H7 (cell line): ENCODE measurements around the gene SIPA1L3. TPM values are rescaled to one million over a fixed set of nuclear protein-coding genes. Genes with fewer than 3 reads are reported as not detected.
A peak's percentile ranks its signal among the peaks of the same experiment; 100 is the strongest.

Experiments used
- DNase-seq: peaks from one replicate; pipeline ENCODE4 v3.0.0; 2012
- H3K27me3 ChIP-seq: 2 replicates; pipeline ENCODE4 v1.6.0; 2011; ENCODE audit warnings: mild to moderate bottlenecking, low read length; ENCODE audit not compliant: control insufficient read depth, insufficient read depth
- H3K36me3 ChIP-seq: replicated peaks from 2 replicates; pipeline ENCODE4 v1.5.1; 2011; ENCODE audit warnings: low read length; ENCODE audit not compliant: control insufficient read depth, insufficient read depth
- H3K4me3 ChIP-seq: 2 replicates; pipeline ENCODE4 v1.5.1; 2011; ENCODE audit warnings: low read depth, mild to moderate bottlenecking, control low read depth, low read length, moderate library complexity; ENCODE audit not compliant: insufficient read depth
- total RNA-seq: library from RNA; depleted of rRNA; stranded (reverse); fragments of >200 nt; shearing (Covaris generic); gene quantifications from 2 replicates; pipeline ENCODE4 v1.2.3, GENCODE V29; 2014

SIPA1L3 gene
- total RNA-seq, 1 experiment from 2014 or later: 13.4 TPM

GRCh38 chr19:38130399-38130798, 223.4 kb downstream of the SIPA1L3 start:
- no peak for DNase-seq
- H3K27me3 ChIP-seq: no peaks in the 10 kb centered on the region
- H3K4me3 ChIP-seq: no peak overlapping the region
- H3K36me3 ChIP-seq: no peaks in the 10 kb centered on the region

- no peak for DNase-seq
- Histone ChIP-seq H3K36me3 (no peaks in the 10 kb centered on the region), H3K27me3 (no peaks in the 10 kb centered on the region), H3K4me3 (no peak overlapping the region)
Measured at GRCh38 chr19:38132781-38133180, 225.8 kb downstream of the SIPA1L3 start.

DNA sequence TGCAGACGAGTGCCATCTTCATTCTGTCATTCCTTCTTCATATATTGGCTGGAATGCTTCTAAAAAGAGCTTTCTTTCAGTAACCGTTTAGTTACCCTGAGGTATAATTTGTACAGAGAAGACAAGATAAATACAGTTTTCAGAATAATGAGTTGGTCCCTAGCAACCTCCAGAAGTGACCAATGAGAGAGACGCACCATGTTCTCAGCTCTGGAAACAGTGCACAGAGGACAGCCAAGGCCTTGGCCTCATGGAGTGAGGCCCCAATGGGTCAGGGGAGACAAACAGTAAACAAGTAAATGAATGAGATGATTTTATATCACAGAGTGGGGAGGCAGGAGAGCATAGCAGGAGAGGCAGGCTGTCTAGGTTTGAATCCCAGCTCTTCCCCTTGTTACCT, 226.3 kb downstream of the SIPA1L3 start:
- no peak for DNase-seq
- Histone ChIP-seq H3K27me3 (no peaks in the 10 kb centered on the region), H3K36me3 (no peaks in the 10 kb centered on the region), H3K4me3 (no peak overlapping the region)

- no peak overlapping the region for H3K4me3 ChIP-seq
- peak; percentile 80 for DNase-seq
- no peaks in the 10 kb centered on the region for H3K27me3 ChIP-seq
- no peaks in the 10 kb centered on the region for H3K36me3 ChIP-seq
Measured at GRCh38 chr19:38134540-38135149, 227.6 kb downstream of the SIPA1L3 start.

DNA sequence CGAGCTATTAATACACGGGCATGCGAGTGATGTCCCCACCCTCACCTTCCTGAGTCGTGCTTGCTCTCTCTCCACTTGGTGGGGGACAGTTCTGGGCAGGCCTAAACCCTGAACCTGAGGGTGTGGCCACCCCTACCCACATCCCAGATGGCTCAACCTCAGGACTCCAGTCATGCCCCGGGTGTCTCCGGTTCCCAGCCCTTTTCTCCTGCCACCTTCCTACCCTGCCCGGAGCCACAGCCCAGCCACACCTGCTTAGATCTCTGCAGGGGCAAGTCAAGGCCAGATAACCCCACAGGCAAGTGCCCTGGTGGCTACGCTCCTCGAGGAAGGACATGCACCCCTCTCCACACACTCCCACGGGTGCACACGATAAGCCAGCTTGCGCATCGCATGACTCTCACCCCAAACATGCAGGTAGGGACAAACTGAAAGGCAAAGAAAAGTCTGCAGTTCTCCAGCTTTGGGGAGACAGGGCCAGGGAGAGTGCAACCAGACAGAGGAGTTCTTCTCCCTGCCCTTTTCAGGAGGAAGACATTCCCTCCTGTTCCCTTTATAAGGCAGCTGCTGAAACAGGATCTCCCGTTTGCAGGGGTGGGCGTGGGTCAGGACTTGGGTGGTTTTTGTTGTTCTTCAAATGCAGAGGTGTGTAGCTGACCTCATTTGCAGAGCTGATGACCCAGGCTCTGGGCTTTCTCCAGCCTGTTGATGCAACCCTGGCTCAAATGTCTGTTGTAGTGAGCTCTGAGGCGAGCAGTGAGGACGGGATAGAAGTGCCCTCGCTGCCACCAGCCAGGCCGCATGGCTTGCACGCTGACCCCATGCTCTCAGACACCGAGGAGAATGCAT, 228.4 kb downstream of the SIPA1L3 start:
- DNase-seq: no peak
- Histone ChIP-seq H3K4me3 (no peak overlapping the region), H3K27me3 (no peaks in the 10 kb centered on the region), H3K36me3 (no peaks in the 10 kb centered on the region)

- Histone ChIP-seq H3K27me3 (no peaks in the 10 kb centered on the region), H3K4me3 (no peak overlapping the region), H3K36me3 (peaks cover under 1% of the 10 kb centered on the region)
- peak; percentile 46 for DNase-seq
Measured at GRCh38 chr19:38139122-38139521, 232.1 kb downstream of the SIPA1L3 start.

DNA sequence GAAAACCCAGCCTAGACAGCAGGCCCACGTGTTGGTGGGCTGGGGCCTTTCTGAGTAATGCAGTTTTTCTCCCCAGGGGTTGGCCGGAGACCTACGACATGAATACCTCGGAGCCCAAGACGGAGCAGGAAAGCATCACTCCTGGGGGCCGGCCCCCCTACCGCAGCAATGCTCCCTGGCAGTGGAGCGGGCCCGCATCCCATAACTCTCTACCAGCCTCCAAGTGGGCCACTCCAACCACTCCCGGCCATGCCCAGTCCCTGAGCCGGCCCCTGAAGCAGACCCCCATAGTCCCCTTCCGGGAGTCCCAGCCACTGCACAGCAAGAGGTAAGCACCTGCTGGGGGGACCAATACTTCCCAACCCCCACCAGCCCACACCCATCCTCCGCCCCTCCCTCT, 234.1 kb downstream of the SIPA1L3 start:
- no peak overlapping the region for H3K4me3 ChIP-seq
- peaks cover 1% of the 10 kb centered on the region for H3K36me3 ChIP-seq
- no peaks in the 10 kb centered on the region for H3K27me3 ChIP-seq
- DNase-seq: no peak

- peaks cover 1% of the 10 kb centered on the region for H3K36me3 ChIP-seq
- no peak overlapping the region for H3K4me3 ChIP-seq
- peak; percentile 94 for DNase-seq
- H3K27me3 ChIP-seq: no peaks in the 10 kb centered on the region
Measured at GRCh38 chr19:38142176-38143035, 235.4 kb downstream of the SIPA1L3 start.

DNA sequence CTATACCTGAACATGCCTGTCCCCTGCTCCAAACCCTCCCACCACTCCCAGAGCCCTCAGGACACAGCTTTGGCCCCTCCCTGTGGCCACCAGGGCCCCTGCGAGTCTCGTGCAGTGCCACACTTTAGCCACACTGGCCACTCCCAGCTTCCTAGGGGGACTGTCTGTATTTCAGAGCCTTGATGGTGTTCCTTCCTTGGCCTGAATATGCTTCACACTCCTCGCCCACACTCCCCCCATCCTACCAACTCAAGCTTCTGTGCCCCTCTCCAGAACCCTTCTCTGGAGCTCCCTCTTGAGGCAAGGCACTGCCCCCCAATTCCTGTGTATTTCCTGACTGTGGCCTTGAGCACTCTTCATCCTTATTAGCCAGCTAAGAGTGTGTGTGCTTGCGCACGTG, 236.8 kb downstream of the SIPA1L3 start:
- H3K27me3 ChIP-seq: no peaks in the 10 kb centered on the region
- H3K4me3 ChIP-seq: no peak overlapping the region
- peaks cover 1% of the 10 kb centered on the region for H3K36me3 ChIP-seq
- DNase-seq: no peak

DNA sequence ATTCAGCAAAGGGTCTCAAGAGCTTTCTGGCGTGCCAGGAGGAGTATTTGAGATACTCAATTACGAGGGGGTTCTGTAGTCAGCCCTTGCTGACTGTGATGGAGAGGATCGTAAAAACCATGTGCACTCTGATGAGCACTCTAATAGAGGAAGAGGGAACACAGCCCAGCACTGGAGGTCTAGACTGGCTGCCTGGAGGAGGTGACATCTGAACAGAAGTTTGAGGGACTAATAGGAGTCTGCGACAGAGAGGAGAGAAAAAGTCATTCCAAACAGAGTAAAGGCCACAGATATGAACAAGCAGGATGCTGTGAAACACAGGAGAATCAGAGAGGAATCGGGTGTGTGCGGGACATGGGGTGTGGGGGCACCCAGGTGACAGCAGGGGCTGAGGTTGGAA, 237.7 kb downstream of the SIPA1L3 start:
- DNase-seq: no peak
- H3K27me3 ChIP-seq: no peaks in the 10 kb centered on the region
- H3K36me3 ChIP-seq: peaks cover 1% of the 10 kb centered on the region
- no peak overlapping the region for H3K4me3 ChIP-seq

- no peak for DNase-seq
- Histone ChIP-seq H3K36me3 (peaks cover 1% of the 10 kb centered on the region), H3K4me3 (no peak overlapping the region), H3K27me3 (no peaks in the 10 kb centered on the region)
Measured at GRCh38 chr19:38145623-38146022, 238.6 kb downstream of the SIPA1L3 start.

GRCh38 chr19:38148337-38148736, 241.3 kb downstream of the SIPA1L3 start:
- Histone ChIP-seq H3K36me3 (peaks cover 6% of the 10 kb centered on the region), H3K4me3 (no peak overlapping the region), H3K27me3 (no peaks in the 10 kb centered on the region)
- DNase-seq: no peak

DNA sequence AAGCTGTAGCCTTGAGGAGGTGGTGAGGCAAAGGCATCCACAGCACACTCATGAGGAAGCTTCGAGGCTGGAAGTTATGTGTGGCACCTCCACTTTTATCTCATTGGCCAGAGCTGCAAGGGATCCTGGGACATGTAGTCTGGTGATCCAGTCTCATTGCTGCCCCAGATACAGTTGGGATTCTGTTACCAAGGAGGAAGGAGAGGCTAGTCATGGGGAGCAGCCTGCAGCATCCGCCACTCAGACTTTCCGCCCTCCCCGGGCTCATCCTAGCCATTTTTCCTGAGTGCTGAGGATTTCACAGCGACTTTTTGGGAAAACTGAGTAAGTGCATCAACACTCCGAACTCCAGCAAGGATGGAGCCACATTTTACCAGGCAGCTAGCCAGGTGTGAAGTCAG, 242.7 kb downstream of the SIPA1L3 start:
- Histone ChIP-seq H3K4me3 (no peak overlapping the region), H3K36me3 (peaks cover 5% of the 10 kb centered on the region; the same call in 1 of the 2 replicates), H3K27me3 (no peaks in the 10 kb centered on the region)
- DNase-seq: peak; percentile 47

- Histone ChIP-seq H3K4me3 (no peak overlapping the region), H3K36me3 (peaks cover 5% of the 10 kb centered on the region; the same call in 1 of the 2 replicates), H3K27me3 (no peaks in the 10 kb centered on the region)
- DNase-seq: no peak
Measured at GRCh38 chr19:38151242-38151641, 244.2 kb downstream of the SIPA1L3 start.
